K562 (cell line): Measurements from ENCODE around the gene PSMA5. TPM values are rescaled to one million over a fixed set of nuclear protein-coding genes. Genes with fewer than 3 reads are reported as not detected.

Source experiments
- ARID2 ChIP-seq: fragments of 450-650 bp; IDR thresholded peaks from 2 replicates; pipeline ENCODE4 v1.6.1; 2017; ENCODE audit warnings: antibody characterized with exemption, mild to moderate bottlenecking
- CHD1 ChIP-seq: fragments of 200-600 bp; sonication (generic); IDR thresholded peaks from one replicate; pipeline ENCODE4 v1.6.1; 2012; ENCODE audit warnings: mild to moderate bottlenecking, moderate library complexity, low read length, inconsistent platforms
- CXXC5 ChIP-seq: fragments of 250-450 bp; sonication (Bioruptor Pico); IDR thresholded peaks from 2 replicates; pipeline ENCODE4 v1.8.0; 2022; ENCODE audit warnings: inconsistent platforms, mild to moderate bottlenecking, moderate library complexity
- DMBX1 ChIP-seq: fragments of 250-450 bp; sonication (Bioruptor Pico); IDR thresholded peaks from 2 replicates; pipeline ENCODE4 v1.8.0; 2022; ENCODE audit warnings: inconsistent platforms, mild to moderate bottlenecking, moderate library complexity, borderline replicate concordance
- GATAD2A ChIP-seq: fragments of 450-650 bp; IDR thresholded peaks from 2 replicates; pipeline ENCODE4 v1.6.1; 2017
- GTF2E2 ChIP-seq: fragments of 200-800 bp; sonication (Bioruptor generic); IDR thresholded peaks from 2 replicates; pipeline ENCODE4 v1.6.1; 2016; ENCODE audit warnings: missing genetic modification characterization, missing compliant biosample characterization
- LARP7 ChIP-seq: fragments of 450-650 bp; IDR thresholded peaks from 2 replicates; pipeline ENCODE4 v1.6.1; 2016
- MAZ ChIP-seq, 2 experiments: fragments of 450-650 bp in 1 of 2; sonication (generic) in 1 of 2; formaldehyde crosslinking; IDR thresholded peaks in 1 of 2; conservative IDR thresholded peaks in 1 of 2; 2 replicates each; pipeline versions ENCODE4 v1.4.0 to v1.5.0; 2020; ENCODE audit warnings: mild to moderate bottlenecking in 1 of 2, missing genetic modification reagents in 1 of 2
- MECOM ChIP-seq: fragments of 250-450 bp; sonication (Bioruptor Pico); IDR thresholded peaks from 2 replicates; pipeline ENCODE4 v1.8.0; 2022; ENCODE audit warnings: inconsistent platforms
- OTX1 ChIP-seq: fragments of 450-650 bp; formaldehyde crosslinking; IDR thresholded peaks from 2 replicates; pipeline ENCODE4 v1.4.0; 2022; ENCODE audit warnings: mild to moderate bottlenecking
- SNRNP70 ChIP-seq: fragments of 200-400 bp; formaldehyde crosslinking; optimal IDR thresholded peaks from 2 replicates; pipeline ENCODE3; 2017; ENCODE audit warnings: low read depth, low read length
- TBP ChIP-seq: optimal IDR thresholded peaks from 2 replicates; pipeline ENCODE3; 2011; ENCODE audit warnings: low read depth, low read length, improper control_type of control experiment
- WHSC1 ChIP-seq: IDR thresholded peaks from one replicate; pipeline ENCODE4 v1.6.1; 2012; ENCODE audit warnings: low read length, control low read depth, inconsistent platforms
- ZNF584 ChIP-seq: fragments of 200-800 bp; sonication (Bioruptor generic); IDR thresholded peaks from 2 replicates; pipeline ENCODE4 v1.6.1; 2016; ENCODE audit warnings: low read depth, mild to moderate bottlenecking, missing genetic modification characterization, missing compliant biosample characterization
- polyA plus RNA-seq, 8 experiments: library from polyadenylated mRNA; depleted of rRNA in 4 of 8; stranded (reverse) in 5 of 8; unstranded in 3 of 8; fragments of >200 nt; fragmentation: Nextera tagmentation in 2 of 8; fragmentation: Illumina TruSeq in 1 of 8; extraction: Ambion mirVana in 2 of 8; extraction: Trizol in 1 of 8; gene quantifications; 2 replicates each; pipeline versions ENCODE4 v1.2.1 to v1.2.3, GENCODE V29; 2011 to 2014; ENCODE audit warnings: inconsistent platforms in 1 of 8, missing spikeins in 1 of 8
- total RNA-seq, 7 experiments: library from RNA; depleted of rRNA in 6 of 7; stranded (reverse); fragments of >200 nt in 6 of 7; fragmentation: Illumina TruSeq in 2 of 7; extraction: Trizol in 2 of 7; gene quantifications; 2 replicates each; pipeline versions ENCODE4 v1.2.1 to v1.2.3, GENCODE V29; 2011 to 2021; ENCODE audit warnings: low replicate concordance in 1 of 7
- TF ChIP-seq, protein P1 (sequence below): fragments of 450-650 bp; formaldehyde crosslinking; IDR thresholded peaks from 2 replicates; pipeline ENCODE4 v1.4.0; 2022; ENCODE audit warnings: mild to moderate bottlenecking, moderate library complexity
- TF ChIP-seq, protein P2 (sequence below), 2 experiments: fragments of 450-650 bp; IDR thresholded peaks; 2 replicates each; pipeline ENCODE4 v1.6.1; 2016
- TF ChIP-seq, protein P3 (sequence below), 2 experiments: IDR thresholded peaks in 1 of 2; conservative IDR thresholded peaks in 1 of 2; 2 replicates each; pipeline ENCODE4 v1.6.1; 2016; ENCODE audit warnings: low read depth in 2 of 2, mild to moderate bottlenecking in 1 of 2, missing compliant biosample characterization in 1 of 2, missing genetic modification characterization in 1 of 2, moderate library complexity in 1 of 2
- TF ChIP-seq, protein P4 (sequence below), 2 experiments: IDR thresholded peaks; 2 replicates each; pipeline ENCODE4 v1.6.1; 2012; ENCODE audit warnings: improper control_type of control experiment in 2 of 2, low read depth in 2 of 2, low read length in 2 of 2, borderline replicate concordance in 1 of 2

The PSMA5 gene
- total and polyA plus RNA-seq, 9 of the 15 experiments (the other 6 are each of a cell fraction or from before 2014, with no cell fraction given), result 82.6 to 542 (median 287) TPM

DNA sequence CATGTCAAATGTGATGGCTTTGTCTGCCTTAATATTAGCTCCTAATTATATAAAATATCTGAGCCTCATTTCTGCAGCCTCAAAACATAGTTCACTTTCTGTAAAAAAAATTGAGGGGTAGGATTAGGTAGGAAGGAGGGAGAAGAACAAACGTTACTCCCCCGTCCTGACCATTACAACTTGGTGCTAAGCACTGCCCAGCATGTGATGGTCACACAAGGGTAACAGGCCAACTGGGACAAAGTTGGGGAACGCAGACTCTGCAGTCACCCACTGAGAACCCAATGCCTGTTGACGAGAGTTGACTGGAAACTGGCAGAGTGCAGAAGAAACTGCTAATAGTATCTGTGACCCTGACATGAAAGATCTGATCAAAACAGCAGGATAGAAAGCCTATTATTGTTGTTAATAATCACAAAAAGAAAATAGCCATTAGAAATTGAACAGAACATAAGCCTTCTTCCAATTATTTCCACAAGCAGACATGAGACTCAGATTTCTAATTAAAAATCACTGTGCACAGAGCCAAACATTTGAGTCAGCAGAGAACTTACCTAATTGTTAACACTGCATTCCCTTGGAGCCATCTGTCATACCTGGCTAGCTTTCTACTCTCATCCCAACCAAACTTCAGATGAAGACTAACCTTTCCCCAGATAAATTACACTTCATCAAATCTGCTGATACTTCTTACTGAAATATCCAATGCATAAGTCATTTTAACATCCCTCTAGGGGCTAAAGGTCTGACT lies 34.0 kb downstream of the PSMA5 start (continued):
- TF ChIP-seq, protein P1, sequence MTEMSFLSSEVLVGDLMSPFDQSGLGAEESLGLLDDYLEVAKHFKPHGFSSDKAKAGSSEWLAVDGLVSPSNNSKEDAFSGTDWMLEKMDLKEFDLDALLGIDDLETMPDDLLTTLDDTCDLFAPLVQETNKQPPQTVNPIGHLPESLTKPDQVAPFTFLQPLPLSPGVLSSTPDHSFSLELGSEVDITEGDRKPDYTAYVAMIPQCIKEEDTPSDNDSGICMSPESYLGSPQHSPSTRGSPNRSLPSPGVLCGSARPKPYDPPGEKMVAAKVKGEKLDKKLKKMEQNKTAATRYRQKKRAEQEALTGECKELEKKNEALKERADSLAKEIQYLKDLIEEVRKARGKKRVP (CRISPR knock-in tag), result 0 out of 2 replicates have a peak, but pooled peaks have one; percentile 42
- TF ChIP-seq LARP7 (no peak), ARID2 (no peak), OTX1 (0 out of 2 replicates have a peak, but pooled peaks have one; percentile 37), SNRNP70 (no peak), CHD1 (peak; percentile 82), CXXC5 (CRISPR knock-in tag) (peak; percentile 32; the same call in 1 of the 2 replicates), DMBX1 (CRISPR knock-in tag) (0 out of 2 replicates have a peak, but pooled peaks have one; percentile 21), TBP (peak; percentile 32), ZNF584 (CRISPR knock-in tag) (0 out of 2 replicates have a peak, but pooled peaks have one; percentile 27), GATAD2A (no peak), MAZ (CRISPR knock-in tag; conservative IDR thresholded peaks at IDR 0.05 in 1 of 2, IDR thresholded peaks at IDR 0.05 in 1 of 2) (peak in 1 of 2 experiments; percentile 16; a peak in 1 of 4 replicates), GTF2E2 (tag) (0 out of 2 replicates have a peak, but pooled peaks have one; percentile 35), MECOM (0 out of 2 replicates have a peak, but pooled peaks have one; percentile 19), WHSC1 (peak; percentile 85)
- TF ChIP-seq, protein P2, sequence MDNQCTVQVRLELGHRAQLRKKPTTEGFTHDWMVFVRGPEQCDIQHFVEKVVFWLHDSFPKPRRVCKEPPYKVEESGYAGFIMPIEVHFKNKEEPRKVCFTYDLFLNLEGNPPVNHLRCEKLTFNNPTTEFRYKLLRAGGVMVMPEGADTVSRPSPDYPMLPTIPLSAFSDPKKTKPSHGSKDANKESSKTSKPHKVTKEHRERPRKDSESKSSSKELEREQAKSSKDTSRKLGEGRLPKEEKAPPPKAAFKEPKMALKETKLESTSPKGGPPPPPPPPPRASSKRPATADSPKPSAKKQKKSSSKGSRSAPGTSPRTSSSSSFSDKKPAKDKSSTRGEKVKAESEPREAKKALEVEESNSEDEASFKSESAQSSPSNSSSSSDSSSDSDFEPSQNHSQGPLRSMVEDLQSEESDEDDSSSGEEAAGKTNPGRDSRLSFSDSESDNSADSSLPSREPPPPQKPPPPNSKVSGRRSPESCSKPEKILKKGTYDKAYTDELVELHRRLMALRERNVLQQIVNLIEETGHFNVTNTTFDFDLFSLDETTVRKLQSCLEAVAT (IDR thresholded peaks at IDR 0.05), result peak in 1 of 2 experiments; percentile 71; a peak in 2 of 4 replicates
- TF ChIP-seq, protein P3, sequence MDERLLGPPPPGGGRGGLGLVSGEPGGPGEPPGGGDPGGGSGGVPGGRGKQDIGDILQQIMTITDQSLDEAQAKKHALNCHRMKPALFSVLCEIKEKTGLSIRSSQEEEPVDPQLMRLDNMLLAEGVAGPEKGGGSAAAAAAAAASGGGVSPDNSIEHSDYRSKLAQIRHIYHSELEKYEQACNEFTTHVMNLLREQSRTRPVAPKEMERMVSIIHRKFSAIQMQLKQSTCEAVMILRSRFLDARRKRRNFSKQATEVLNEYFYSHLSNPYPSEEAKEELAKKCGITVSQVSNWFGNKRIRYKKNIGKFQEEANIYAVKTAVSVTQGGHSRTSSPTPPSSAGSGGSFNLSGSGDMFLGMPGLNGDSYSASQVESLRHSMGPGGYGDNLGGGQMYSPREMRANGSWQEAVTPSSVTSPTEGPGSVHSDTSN (CRISPR knock-in tag; IDR thresholded peaks at IDR 0.05; ENCODE audit: low read depth), result no peak
- TF ChIP-seq, protein P3 (tag; conservative IDR thresholded peaks at IDR 0.05; ENCODE audit: low read depth), result no peak
- TF ChIP-seq, protein P4, sequence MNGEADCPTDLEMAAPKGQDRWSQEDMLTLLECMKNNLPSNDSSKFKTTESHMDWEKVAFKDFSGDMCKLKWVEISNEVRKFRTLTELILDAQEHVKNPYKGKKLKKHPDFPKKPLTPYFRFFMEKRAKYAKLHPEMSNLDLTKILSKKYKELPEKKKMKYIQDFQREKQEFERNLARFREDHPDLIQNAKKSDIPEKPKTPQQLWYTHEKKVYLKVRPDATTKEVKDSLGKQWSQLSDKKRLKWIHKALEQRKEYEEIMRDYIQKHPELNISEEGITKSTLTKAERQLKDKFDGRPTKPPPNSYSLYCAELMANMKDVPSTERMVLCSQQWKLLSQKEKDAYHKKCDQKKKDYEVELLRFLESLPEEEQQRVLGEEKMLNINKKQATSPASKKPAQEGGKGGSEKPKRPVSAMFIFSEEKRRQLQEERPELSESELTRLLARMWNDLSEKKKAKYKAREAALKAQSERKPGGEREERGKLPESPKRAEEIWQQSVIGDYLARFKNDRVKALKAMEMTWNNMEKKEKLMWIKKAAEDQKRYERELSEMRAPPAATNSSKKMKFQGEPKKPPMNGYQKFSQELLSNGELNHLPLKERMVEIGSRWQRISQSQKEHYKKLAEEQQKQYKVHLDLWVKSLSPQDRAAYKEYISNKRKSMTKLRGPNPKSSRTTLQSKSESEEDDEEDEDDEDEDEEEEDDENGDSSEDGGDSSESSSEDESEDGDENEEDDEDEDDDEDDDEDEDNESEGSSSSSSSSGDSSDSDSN (IDR thresholded peaks at IDR 0.05; ENCODE audit: borderline replicate concordance in 1 of 2, low read depth in 2 of 2, low read length in 2 of 2), result 0 out of 4 replicates have a peak, but pooled peaks of 1 of the 2 experiments have one; percentile 11
